ENCODE measurements around the gene ATP1B1.

The ATP1B1 gene

GRCh38 chr1:169117014-169117413 is 10.5 kb downstream of the ATP1B1 start:
- Histone ChIP-seq H3K9me2 (replicated peaks; ENCODE audit: control insufficient read depth, low read length) (no peaks in the 10 kb centered on the region), H3K79me2 (ENCODE audit: control insufficient read depth, low read length) (no peaks in the 10 kb centered on the region), H3K9me3 (ENCODE audit: control insufficient read depth, insufficient read depth, low read length) (no peaks in the 10 kb centered on the region), H3K27ac (ENCODE audit: low read depth, low read length) (no peak overlapping the region), H3K36me3 (ENCODE audit: control insufficient read depth, low read length) (no peaks in the 10 kb centered on the region), H4K20me1 (ENCODE audit: control insufficient read depth, insufficient read depth, low read depth, low read length) (no peaks in the 10 kb centered on the region), H3K4me3 (ENCODE audit: low read length) (no peak overlapping the region), H3K4me1 (ENCODE audit: control insufficient read depth, low read length) (no peaks in the 10 kb centered on the region), H3K27me3 (ENCODE audit: control insufficient read depth, low read length) (peaks cover 2% of the 10 kb centered on the region; the same call in 1 of the 2 replicates), H3F3A (ENCODE audit: control insufficient read depth, insufficient read depth) (no peaks in the 10 kb centered on the region), H3K4me2 (ENCODE audit: low read length) (no peak overlapping the region)
- TF ChIP-seq, protein P1, sequence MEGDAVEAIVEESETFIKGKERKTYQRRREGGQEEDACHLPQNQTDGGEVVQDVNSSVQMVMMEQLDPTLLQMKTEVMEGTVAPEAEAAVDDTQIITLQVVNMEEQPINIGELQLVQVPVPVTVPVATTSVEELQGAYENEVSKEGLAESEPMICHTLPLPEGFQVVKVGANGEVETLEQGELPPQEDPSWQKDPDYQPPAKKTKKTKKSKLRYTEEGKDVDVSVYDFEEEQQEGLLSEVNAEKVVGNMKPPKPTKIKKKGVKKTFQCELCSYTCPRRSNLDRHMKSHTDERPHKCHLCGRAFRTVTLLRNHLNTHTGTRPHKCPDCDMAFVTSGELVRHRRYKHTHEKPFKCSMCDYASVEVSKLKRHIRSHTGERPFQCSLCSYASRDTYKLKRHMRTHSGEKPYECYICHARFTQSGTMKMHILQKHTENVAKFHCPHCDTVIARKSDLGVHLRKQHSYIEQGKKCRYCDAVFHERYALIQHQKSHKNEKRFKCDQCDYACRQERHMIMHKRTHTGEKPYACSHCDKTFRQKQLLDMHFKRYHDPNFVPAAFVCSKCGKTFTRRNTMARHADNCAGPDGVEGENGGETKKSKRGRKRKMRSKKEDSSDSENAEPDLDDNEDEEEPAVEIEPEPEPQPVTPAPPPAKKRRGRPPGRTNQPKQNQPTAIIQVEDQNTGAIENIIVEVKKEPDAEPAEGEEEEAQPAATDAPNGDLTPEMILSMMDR (IDR thresholded peaks at IDR 0.05; ENCODE audit: low read depth, low read length, poor library complexity, severe bottlenecking): no peak
- no peak for TF ChIP-seq EZH2phosphoT487 (IDR thresholded peaks at IDR 0.05; ENCODE audit: borderline replicate concordance, low read length)

- no peaks in the 10 kb centered on the region for H4K20me1 ChIP-seq (ENCODE audit: control insufficient read depth, insufficient read depth, low read depth, low read length)
- H3K27me3 ChIP-seq (ENCODE audit: control insufficient read depth, low read length): peaks cover 2% of the 10 kb centered on the region; the same call in 1 of the 2 replicates
- H3K79me2 ChIP-seq (ENCODE audit: control insufficient read depth, low read length): no peaks in the 10 kb centered on the region
- no peaks in the 10 kb centered on the region for H3F3A ChIP-seq (ENCODE audit: control insufficient read depth, insufficient read depth)
- TF ChIP-seq, protein P1 (IDR thresholded peaks at IDR 0.05; ENCODE audit: low read depth, low read length, poor library complexity, severe bottlenecking): no peak
- TF ChIP-seq EZH2phosphoT487 (IDR thresholded peaks at IDR 0.05; ENCODE audit: borderline replicate concordance, low read length): no peak
- H3K4me2 ChIP-seq (ENCODE audit: low read length): no peak overlapping the region
- H3K4me1 ChIP-seq (ENCODE audit: control insufficient read depth, low read length): no peaks in the 10 kb centered on the region
- no peak overlapping the region for H3K27ac ChIP-seq (ENCODE audit: low read depth, low read length)
- no peaks in the 10 kb centered on the region for H3K9me3 ChIP-seq (ENCODE audit: control insufficient read depth, insufficient read depth, low read length)
- H3K9me2 ChIP-seq (replicated peaks; ENCODE audit: control insufficient read depth, low read length): no peaks in the 10 kb centered on the region
- H3K36me3 ChIP-seq (ENCODE audit: control insufficient read depth, low read length): no peaks in the 10 kb centered on the region
- H3K4me3 ChIP-seq (ENCODE audit: low read length): no peak overlapping the region
These were observed 11.1 kb downstream of the ATP1B1 start for GRCh38 chr1:169117599-169117998.

DNA sequence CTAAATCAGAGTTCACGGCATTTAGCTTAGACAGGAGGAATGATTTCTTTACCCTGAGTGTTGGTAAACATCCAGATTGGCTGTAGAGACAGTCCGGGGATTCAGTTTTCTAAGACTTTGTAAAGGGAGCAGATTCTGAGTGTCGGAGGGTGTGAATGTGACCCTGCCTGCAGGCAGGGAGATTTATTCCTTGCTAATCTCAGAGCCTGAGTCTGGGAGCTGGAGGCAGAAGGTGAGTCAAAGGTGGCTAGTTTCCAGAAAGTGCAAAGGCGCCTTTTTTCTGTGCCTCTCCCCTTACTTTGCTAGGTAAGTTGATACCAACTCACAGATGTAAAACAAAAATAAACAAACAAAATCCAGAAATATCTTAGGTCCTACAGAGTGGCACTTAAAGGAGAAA is 11.7 kb downstream of the ATP1B1 start:
- no peaks in the 10 kb centered on the region for H3K79me2 ChIP-seq (ENCODE audit: control insufficient read depth, low read length)

More for the DNA sequence above, 11.7 kb downstream of the ATP1B1 start:
- Histone ChIP-seq H4K20me1 (ENCODE audit: control insufficient read depth, insufficient read depth, low read depth, low read length) (no peaks in the 10 kb centered on the region), H3K36me3 (ENCODE audit: control insufficient read depth, low read length) (no peaks in the 10 kb centered on the region), H3K27me3 (ENCODE audit: control insufficient read depth, low read length) (peaks cover 2% of the 10 kb centered on the region; the same call in 1 of the 2 replicates), H3K27ac (ENCODE audit: low read depth, low read length) (no peak overlapping the region), H3K9me2 (replicated peaks; ENCODE audit: control insufficient read depth, low read length) (no peaks in the 10 kb centered on the region), H3K9me3 (ENCODE audit: control insufficient read depth, insufficient read depth, low read length) (no peaks in the 10 kb centered on the region), H3K4me1 (ENCODE audit: control insufficient read depth, low read length) (no peaks in the 10 kb centered on the region), H3K4me3 (ENCODE audit: low read length) (no peak overlapping the region), H3F3A (ENCODE audit: control insufficient read depth, insufficient read depth) (no peaks in the 10 kb centered on the region), H3K4me2 (ENCODE audit: low read length) (no peak overlapping the region)
- TF ChIP-seq, protein P1 (IDR thresholded peaks at IDR 0.05; ENCODE audit: low read depth, low read length, poor library complexity, severe bottlenecking): no peak
- TF ChIP-seq EZH2phosphoT487 (IDR thresholded peaks at IDR 0.05; ENCODE audit: borderline replicate concordance, low read length): no peak

Measured in DOHH2 (cell line).